Bronchial epithelial cell (primary cell): ENCODE data around the gene RPS6KA4. TPM values are rescaled to one million over a fixed set of nuclear protein-coding genes. Genes with fewer than 3 reads are reported as not detected.

ENCODE experiments used
- DNase-seq: peaks from one replicate; pipeline ENCODE4 v3.0.0-alpha.2; 2010; ENCODE audit warnings: low read depth
- FAIRE-seq: peaks from 2 replicates; lab custom pipeline; 2011; peaks lifted over from hg19 to GRCh38; lab: Jason Lieb, UNC
- H3K27me3 ChIP-seq: 2 replicates; pipeline ENCODE4 v1.5.1; 2011; ENCODE audit warnings: low read length; ENCODE audit not compliant: control insufficient read depth, insufficient read depth
- H3K36me3 ChIP-seq: 2 replicates; pipeline ENCODE4 v1.5.1; 2011; ENCODE audit warnings: low read length; ENCODE audit not compliant: control insufficient read depth, insufficient read depth
- H3K4me3 ChIP-seq: 2 replicates; pipeline ENCODE4 v1.5.1; 2011; ENCODE audit warnings: mild to moderate bottlenecking, low read depth, low read length, control low read depth
- CTCF ChIP-seq: IDR thresholded peaks from 2 replicates; pipeline ENCODE4 v1.5.1; 2011; ENCODE audit warnings: mild to moderate bottlenecking, moderate library complexity, low read length, control low read depth, inconsistent platforms; ENCODE audit not compliant: insufficient read depth, severe bottlenecking
- total RNA-seq: library from RNA; depleted of rRNA; stranded (reverse); fragments of >200 nt; gene quantifications from 2 replicates; pipeline ENCODE4 v1.2.1, GENCODE V29; 2014

Gene RPS6KA4
- total RNA-seq, 1 donor from 2014 or later: 59.5 TPM

- Histone ChIP-seq H3K27me3 (no peaks in the 10 kb centered on the region), H3K4me3 (peak overlapping the region; percentile 76), H3K36me3 (peaks cover 19% of the 10 kb centered on the region)
- DNase-seq (peak; percentile 58), FAIRE-seq (no peak)
- peak; percentile 60 for TF ChIP-seq CTCF
Measured at GRCh38 chr11:64316672-64317324, 42.2 kb upstream of the RPS6KA4 start.

- peak; percentile 98 for DNase-seq
- Histone ChIP-seq H3K36me3 (peaks cover 23% of the 10 kb centered on the region), H3K27me3 (no peaks in the 10 kb centered on the region), H3K4me3 (peak within 1 kb of the TSS; percentile 76)
- TF ChIP-seq CTCF: no peak
- FAIRE-seq: peak; percentile 98
Measured at GRCh38 chr11:64317325-64317960, 41.5 kb upstream of the RPS6KA4 start, which contains the start of gene TRMT112. Gene TRMT112 (minus strand): TSS chr11:64317559. CDS start chr11:64317526, 33 bp downstream.

GRCh38 chr11:64317961-64318765, 40.8 kb upstream of the RPS6KA4 start, which contains the start of gene PRDX5:
Gene PRDX5 (plus strand): TSS chr11:64318121. CDS start chr11:64318216, 95 bp downstream.
- Histone ChIP-seq H3K4me3 (peak within 1 kb of the TSS; percentile 76), H3K27me3 (no peaks in the 10 kb centered on the region), H3K36me3 (peaks cover 26% of the 10 kb centered on the region)
- DNase-seq (peak; percentile 91), FAIRE-seq (no peak)
- peak; percentile 65 for TF ChIP-seq CTCF

GRCh38 chr11:64318766-64319761, 39.9 kb upstream of the RPS6KA4 start:
- no peak for TF ChIP-seq CTCF
- DNase-seq (no peak), FAIRE-seq (no peak)
- Histone ChIP-seq H3K4me3 (peak overlapping the region; percentile 76), H3K36me3 (peaks cover 22% of the 10 kb centered on the region), H3K27me3 (no peaks in the 10 kb centered on the region)

- no peak for TF ChIP-seq CTCF
- Histone ChIP-seq H3K27me3 (no peaks in the 10 kb centered on the region), H3K4me3 (no peak overlapping the region), H3K36me3 (peaks cover 18% of the 10 kb centered on the region)
- FAIRE-seq (no peak), DNase-seq (no peak)
Measured at GRCh38 chr11:64320556-64320955, 38.4 kb upstream of the RPS6KA4 start.
